SU-DHL-6 (cell line): ENCODE measurements around the gene TREML2.

Experiments
- EZH2phosphoT487 ChIP-seq: fragments of 200-600 bp; sonication (generic), shearing (Covaris generic); conservative IDR thresholded peaks from 2 replicates; pipeline ENCODE4 v1.6.1; 2018; ENCODE audit warnings: mild to moderate bottlenecking, antibody characterized with exemption, low read length, moderate library complexity, mixed read lengths
- TF ChIP-seq, protein P1 (sequence below): fragments of 200-600 bp; sonication (generic); IDR thresholded peaks from one replicate; pipeline ENCODE4 v1.5.1; 2017; ENCODE audit warnings: antibody characterized with exemption, mild to moderate bottlenecking, low read length, moderate library complexity; ENCODE audit not compliant: insufficient read depth, poor library complexity, severe bottlenecking

DNA sequence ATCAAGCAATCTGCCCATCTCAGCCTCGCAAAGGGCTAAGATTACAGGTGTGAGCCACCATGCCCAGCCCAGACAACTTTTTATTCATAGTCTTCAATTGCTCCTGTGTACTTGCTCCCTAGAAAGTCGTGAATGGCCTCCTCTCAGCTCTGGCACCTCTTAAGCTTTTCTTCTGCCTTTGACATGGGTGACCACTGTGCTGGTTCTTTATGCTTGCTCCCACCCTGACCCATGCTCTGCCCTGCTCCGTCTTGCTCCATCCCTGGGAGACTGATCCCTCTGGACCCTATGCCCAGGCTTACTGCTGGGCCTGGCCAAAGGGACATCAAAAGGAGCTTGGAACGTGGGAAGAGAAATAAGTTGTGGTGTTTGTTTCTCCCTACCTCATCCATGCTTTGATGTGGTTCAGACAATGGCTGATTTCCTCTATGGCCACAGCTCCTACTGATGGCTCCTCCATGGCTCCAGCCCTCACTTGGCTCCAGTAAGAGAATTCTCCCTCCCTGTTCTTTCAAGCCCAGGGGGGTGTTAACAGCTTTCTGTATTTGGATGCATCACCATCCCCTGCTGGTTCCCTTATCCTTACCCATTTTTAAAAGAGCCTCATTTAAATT, 30.3 kb downstream of the TREML2 start:
- TF ChIP-seq, protein P1, sequence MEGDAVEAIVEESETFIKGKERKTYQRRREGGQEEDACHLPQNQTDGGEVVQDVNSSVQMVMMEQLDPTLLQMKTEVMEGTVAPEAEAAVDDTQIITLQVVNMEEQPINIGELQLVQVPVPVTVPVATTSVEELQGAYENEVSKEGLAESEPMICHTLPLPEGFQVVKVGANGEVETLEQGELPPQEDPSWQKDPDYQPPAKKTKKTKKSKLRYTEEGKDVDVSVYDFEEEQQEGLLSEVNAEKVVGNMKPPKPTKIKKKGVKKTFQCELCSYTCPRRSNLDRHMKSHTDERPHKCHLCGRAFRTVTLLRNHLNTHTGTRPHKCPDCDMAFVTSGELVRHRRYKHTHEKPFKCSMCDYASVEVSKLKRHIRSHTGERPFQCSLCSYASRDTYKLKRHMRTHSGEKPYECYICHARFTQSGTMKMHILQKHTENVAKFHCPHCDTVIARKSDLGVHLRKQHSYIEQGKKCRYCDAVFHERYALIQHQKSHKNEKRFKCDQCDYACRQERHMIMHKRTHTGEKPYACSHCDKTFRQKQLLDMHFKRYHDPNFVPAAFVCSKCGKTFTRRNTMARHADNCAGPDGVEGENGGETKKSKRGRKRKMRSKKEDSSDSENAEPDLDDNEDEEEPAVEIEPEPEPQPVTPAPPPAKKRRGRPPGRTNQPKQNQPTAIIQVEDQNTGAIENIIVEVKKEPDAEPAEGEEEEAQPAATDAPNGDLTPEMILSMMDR: no peak
- no peak for TF ChIP-seq EZH2phosphoT487
